Thyroid gland (tissue), 4 donors: Measurements from ENCODE around the gene FAM47E. TPM values are rescaled to one million over a fixed set of nuclear protein-coding genes. Genes with fewer than 3 reads are reported as not detected.

ENCODE experiments used
- DNase-seq, 2 donors: peaks; one replicate each; pipeline ENCODE4 v3.0.0-alpha.2; 2019
- H3K27ac ChIP-seq, 3 donors: fragments of 200-600 bp; sonication (generic); 1 replicate in 2 of 3; 2 replicates in 1 of 3; pipeline ENCODE4 v1.5.1; 2016 to 2019; ENCODE audit warnings: mild to moderate bottlenecking in 1 of 3, moderate library complexity in 1 of 3
- H3K27me3 ChIP-seq: fragments of 200-600 bp; sonication (generic); one replicate; pipeline ENCODE4 v1.5.1; 2019
- H3K36me3 ChIP-seq, 2 donors: fragments of 200-600 bp; sonication (generic); one replicate each; pipeline ENCODE4 v1.5.1; 2016 to 2019
- H3K4me1 ChIP-seq, 2 donors: fragments of 200-600 bp; sonication (generic); one replicate each; pipeline ENCODE4 v1.5.1; 2017 to 2019
- H3K4me3 ChIP-seq, 3 donors: fragments of 200-600 bp; sonication (generic); replicated peaks in 1 of 3; 1 replicate in 2 of 3; 2 replicates in 1 of 3; pipeline ENCODE4 v1.5.1; 2016; ENCODE audit warnings: mild to moderate bottlenecking in 1 of 3
- H3K9me3 ChIP-seq: fragments of 200-600 bp; sonication (generic); one replicate; pipeline ENCODE4 v1.5.1; 2017
- POLR2A ChIP-seq, 2 donors: fragments of 450-650 bp; IDR thresholded peaks; one replicate each; pipeline ENCODE4 v1.6.1; 2017; ENCODE audit warnings: antibody characterized with exemption in 2 of 2, mild to moderate bottlenecking in 2 of 2, moderate library complexity in 1 of 2
- WGBS, 2 donors: methylation state at CpG; one replicate each; pipeline ENCODE4 v1.1.5; 2017; 5-methylcytosine and 5-hydroxymethylcytosine counted together
- intact Hi-C: fragments of 100-400 bp; cut with DNase I; formaldehyde crosslinking; loops from one replicate; pipeline ENCODE4 v1.15.1; 2023
- total RNA-seq, 4 donors: library from RNA; depleted of rRNA; stranded (reverse); fragments of >200 nt; gene quantifications; one replicate each; pipeline ENCODE4 v1.2.3, GENCODE V29; 2016
- TF ChIP-seq, protein P1 (sequence below), 6 experiments: fragments of 200-600 bp in 3 of 6; fragments of 450-650 bp in 3 of 6; sonication (generic) in 3 of 6; IDR thresholded peaks; one replicate each; pipeline ENCODE4 v1.5.1; 2016 to 2019; ENCODE audit warnings: antibody characterized with exemption in 6 of 6, mild to moderate bottlenecking in 2 of 6, inconsistent platforms in 1 of 6, moderate library complexity in 1 of 6

FAM47E gene
- total RNA-seq, 4 donors from 2014 or later, result 9.7 to 16.9 (median 13.7) TPM

DNA sequence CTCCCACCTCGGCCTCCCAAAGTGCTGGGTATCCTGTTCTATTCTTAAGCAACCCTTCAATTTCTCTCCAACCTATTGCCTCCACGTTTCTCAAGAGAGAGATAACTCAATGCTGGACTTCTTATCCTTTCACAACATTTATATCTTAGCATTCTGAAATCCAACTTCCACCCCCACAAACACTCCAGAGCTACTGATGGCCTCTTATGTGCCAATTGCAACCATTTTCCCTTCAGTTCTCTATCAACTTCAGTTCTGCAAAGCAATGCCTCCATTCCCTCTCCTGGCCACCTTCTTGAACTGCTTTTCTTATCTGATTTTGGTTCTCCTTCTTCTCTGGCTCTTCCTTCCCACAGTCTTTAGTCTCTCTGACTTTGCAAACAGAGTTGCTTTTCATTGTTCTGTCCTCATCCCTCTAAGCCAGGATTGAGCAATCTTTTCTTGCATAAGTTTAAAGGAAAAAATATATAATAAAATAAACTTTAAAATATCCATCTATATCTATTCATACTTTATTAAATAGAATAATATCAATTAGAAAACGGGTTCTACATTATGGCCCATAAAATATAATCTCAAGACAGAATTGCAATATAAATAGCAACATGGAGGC, 51.4 kb downstream of the FAM47E start:
- H3K4me1 ChIP-seq, result peaks cover 3 to 6% of the 10 kb centered on the region in 2 donors
- DNase-seq, result no peak
- TF ChIP-seq, protein P1, sequence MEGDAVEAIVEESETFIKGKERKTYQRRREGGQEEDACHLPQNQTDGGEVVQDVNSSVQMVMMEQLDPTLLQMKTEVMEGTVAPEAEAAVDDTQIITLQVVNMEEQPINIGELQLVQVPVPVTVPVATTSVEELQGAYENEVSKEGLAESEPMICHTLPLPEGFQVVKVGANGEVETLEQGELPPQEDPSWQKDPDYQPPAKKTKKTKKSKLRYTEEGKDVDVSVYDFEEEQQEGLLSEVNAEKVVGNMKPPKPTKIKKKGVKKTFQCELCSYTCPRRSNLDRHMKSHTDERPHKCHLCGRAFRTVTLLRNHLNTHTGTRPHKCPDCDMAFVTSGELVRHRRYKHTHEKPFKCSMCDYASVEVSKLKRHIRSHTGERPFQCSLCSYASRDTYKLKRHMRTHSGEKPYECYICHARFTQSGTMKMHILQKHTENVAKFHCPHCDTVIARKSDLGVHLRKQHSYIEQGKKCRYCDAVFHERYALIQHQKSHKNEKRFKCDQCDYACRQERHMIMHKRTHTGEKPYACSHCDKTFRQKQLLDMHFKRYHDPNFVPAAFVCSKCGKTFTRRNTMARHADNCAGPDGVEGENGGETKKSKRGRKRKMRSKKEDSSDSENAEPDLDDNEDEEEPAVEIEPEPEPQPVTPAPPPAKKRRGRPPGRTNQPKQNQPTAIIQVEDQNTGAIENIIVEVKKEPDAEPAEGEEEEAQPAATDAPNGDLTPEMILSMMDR (IDR thresholded peaks at IDR 0.05), result no peak
- TF ChIP-seq POLR2A (IDR thresholded peaks at IDR 0.05), result no peak
- WGBS, 2 donors, result 78 to 82% methylated on average over 3 of the region's 3 CpGs
- intact Hi-C loops, result loop anchor here (10.0 kb wide), 1 partner anchor 118 kb away; no protein-coding TSS in a partner anchor
- no peaks in the 10 kb centered on the region for H3K9me3 ChIP-seq
- no peaks in the 10 kb centered on the region for H3K36me3 ChIP-seq
- H3K27me3 ChIP-seq, result no peaks in the 10 kb centered on the region
- H3K4me3 ChIP-seq, result no peak overlapping the region
- H3K27ac ChIP-seq, result no peak overlapping the region

DNA sequence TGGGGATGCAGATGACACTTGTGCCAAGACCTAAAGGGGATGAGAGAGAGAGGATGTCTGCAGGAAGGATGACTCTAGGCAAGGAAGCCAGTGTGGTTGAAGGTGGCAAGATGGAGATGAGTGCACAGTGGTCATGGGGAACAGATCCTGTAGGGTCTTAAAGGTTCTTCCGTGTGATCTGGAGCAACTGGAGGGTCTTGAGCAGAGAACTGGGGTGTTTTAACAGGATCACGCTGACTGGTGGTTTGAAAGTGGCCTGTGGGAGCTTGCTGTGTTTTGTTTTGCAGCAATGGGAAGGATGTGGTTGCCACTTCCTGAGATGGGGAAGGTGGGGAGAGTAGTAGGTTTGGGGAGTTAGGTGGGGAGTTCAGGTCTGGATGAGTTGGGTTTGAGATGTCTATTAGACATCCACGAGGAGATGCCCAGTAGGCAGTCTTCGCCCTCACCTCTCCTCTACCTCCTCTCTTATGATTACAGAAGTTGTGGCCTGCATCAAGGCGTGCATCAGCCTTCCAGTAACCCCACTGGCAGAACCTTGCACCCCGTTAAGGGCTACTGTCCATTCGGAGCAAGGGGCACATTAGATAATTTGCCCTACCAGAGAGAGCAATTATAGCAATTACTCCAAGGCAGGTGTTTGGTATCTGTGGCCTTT, 53.6 kb downstream of the FAM47E start:
- H3K9me3 ChIP-seq, result no peaks in the 10 kb centered on the region
- WGBS, 2 donors, result 93% methylated on average over 7 of the region's 7 CpGs
- DNase-seq, result no peak
- no peaks in the 10 kb centered on the region for H3K27me3 ChIP-seq
- intact Hi-C loops, result loop anchor here (10.0 kb wide), 1 partner anchor 120 kb away; no protein-coding TSS in a partner anchor
- H3K27ac ChIP-seq, result no peak overlapping the region
- H3K36me3 ChIP-seq, result no peaks in the 10 kb centered on the region
- no peak overlapping the region for H3K4me3 ChIP-seq
- TF ChIP-seq, protein P1 (IDR thresholded peaks at IDR 0.05), result no peak
- TF ChIP-seq POLR2A (IDR thresholded peaks at IDR 0.05), result no peak
- H3K4me1 ChIP-seq, result peaks cover 3 to 6% of the 10 kb centered on the region in 2 donors

DNA sequence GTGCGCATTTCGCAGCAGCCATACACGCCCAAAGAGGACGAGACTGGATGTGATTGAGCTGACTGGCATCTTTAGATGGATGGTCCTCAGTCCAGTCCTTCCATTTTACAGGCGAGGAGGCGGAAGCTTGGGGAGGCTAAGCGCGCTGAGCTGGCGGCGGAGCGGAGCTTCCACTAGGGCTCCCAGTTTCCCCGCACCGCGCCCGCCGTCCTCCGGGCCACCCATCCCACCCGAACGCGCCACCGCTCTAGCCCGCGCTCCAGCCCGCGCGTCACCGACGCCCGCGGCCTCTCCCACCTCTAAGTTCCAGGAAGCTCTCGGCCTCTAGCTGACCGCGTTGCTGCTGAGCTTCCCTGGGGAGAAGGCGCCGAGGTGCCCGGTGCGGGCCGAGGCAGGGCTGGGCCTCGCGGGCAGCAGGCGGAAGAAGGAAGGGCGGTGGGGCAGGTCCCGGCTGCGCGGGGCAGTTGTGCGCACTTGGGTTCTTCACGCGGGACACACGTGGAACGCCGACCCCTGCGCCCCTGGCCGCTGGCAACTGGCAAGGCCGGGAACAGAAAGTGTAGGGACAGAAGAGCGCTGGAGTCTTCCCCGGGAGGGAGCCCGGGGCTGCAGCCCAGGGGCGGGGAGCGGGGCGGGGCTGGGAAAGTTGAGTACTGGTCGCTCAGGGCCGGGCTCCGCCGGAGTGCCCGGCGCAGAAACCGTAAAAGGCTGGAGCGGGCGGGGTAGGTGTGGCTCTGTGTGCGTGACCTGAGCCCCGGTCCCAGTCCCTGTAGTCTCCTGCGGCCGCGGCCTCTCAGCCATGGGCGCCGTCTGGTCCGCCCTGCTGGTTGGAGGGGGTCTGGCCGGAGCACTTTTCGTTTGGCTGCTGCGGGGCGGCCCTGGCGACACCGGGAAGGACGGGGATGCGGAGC, 54.7 kb downstream of the FAM47E start, which contains the start of gene STBD1:
Gene STBD1 (plus strand): TSS at position 763 of the 911 bp plus-strand sequence. CDS start 37 bp downstream, at position 800.
- no peaks in the 10 kb centered on the region for H3K36me3 ChIP-seq
- H3K4me3 ChIP-seq, result peak within 1 kb of the TSS; percentile 46 to 92 (median 78)
- H3K27ac ChIP-seq, result peak within 1 kb of the TSS; percentile 15 to 60 (median 43)
- H3K4me1 ChIP-seq, result peaks cover 3 to 6% of the 10 kb centered on the region in 2 donors
- no peaks in the 10 kb centered on the region for H3K9me3 ChIP-seq
- H3K27me3 ChIP-seq, result no peaks in the 10 kb centered on the region
- intact Hi-C loops, result loop anchor here (10.0 kb wide), 1 partner anchor 121 kb away; no protein-coding TSS in a partner anchor
- peak in 1 of 2 donors; percentile 38 for TF ChIP-seq POLR2A (IDR thresholded peaks at IDR 0.05)
- TF ChIP-seq, protein P1 (IDR thresholded peaks at IDR 0.05), result no peak
- WGBS, 2 donors, result 2 to 5% methylated on average over 20 to 24 of the region's 85 CpGs
- DNase-seq, result peak; percentile 75 to 83

DNA sequence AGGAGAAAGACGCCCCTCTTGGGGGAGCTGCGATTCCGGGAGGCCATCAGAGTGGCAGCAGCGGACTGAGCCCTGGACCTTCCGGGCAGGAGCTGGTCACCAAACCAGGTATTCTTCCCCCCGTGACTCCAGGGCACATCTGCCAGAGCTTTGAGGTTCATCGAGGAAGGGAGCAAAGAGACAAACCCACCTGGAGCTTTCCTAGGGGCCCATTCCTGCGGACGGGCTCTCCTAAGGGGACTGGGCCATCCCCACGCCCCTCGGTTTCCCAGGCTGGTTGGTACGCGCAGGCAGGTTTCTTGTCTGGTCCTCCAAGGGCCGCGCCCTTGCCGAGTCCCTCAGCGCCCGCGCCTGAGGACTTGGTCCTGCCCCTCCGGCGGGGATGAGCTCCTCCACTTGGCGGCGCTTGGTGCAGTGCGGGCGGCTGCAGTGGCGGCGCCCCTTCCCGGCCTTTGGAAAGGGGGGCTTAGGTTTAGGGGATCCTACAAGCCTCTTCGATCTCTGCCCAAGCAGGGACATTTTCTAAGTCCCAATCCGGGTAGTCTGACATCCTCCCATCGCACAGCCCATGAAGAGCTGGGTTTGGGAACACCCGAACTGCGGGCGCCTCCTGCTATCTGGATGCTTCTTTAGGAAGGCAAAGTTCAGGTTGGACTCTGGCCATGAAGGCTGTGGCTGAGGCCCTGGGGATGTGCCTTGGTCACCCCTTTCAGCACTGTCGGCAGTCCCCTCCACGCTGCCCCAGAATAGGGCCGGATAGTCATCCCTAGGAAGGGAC, 55.5 kb downstream of the FAM47E start:
- no peaks in the 10 kb centered on the region for H3K27me3 ChIP-seq
- peak overlapping the region; percentile 46 to 92 (median 78) for H3K4me3 ChIP-seq
- no peaks in the 10 kb centered on the region for H3K9me3 ChIP-seq
- 9 to 22% methylated on average over 9 to 24 of the region's 37 CpGs for WGBS, 2 donors
- H3K4me1 ChIP-seq, result peaks cover 3 to 6% of the 10 kb centered on the region in 2 donors
- H3K36me3 ChIP-seq, result no peaks in the 10 kb centered on the region
- DNase-seq, result peak; percentile 47 to 56
- intact Hi-C loops, result loop anchor here (10.0 kb wide), 1 partner anchor 122 kb away; no protein-coding TSS in a partner anchor
- H3K27ac ChIP-seq, result peak overlapping the region in 2 of 3 donors; percentile 24 to 60
- TF ChIP-seq, protein P1 (IDR thresholded peaks at IDR 0.05), result peak in 3 of 6 experiments; percentile 13 to 18 (median 17)
- no peak for TF ChIP-seq POLR2A (IDR thresholded peaks at IDR 0.05)
